ENCODE measurements around the gene CYB5D1.

- TF ChIP-seq, protein P1, sequence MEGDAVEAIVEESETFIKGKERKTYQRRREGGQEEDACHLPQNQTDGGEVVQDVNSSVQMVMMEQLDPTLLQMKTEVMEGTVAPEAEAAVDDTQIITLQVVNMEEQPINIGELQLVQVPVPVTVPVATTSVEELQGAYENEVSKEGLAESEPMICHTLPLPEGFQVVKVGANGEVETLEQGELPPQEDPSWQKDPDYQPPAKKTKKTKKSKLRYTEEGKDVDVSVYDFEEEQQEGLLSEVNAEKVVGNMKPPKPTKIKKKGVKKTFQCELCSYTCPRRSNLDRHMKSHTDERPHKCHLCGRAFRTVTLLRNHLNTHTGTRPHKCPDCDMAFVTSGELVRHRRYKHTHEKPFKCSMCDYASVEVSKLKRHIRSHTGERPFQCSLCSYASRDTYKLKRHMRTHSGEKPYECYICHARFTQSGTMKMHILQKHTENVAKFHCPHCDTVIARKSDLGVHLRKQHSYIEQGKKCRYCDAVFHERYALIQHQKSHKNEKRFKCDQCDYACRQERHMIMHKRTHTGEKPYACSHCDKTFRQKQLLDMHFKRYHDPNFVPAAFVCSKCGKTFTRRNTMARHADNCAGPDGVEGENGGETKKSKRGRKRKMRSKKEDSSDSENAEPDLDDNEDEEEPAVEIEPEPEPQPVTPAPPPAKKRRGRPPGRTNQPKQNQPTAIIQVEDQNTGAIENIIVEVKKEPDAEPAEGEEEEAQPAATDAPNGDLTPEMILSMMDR (conservative IDR thresholded peaks at IDR 0.05): peak; percentile 98
- TF ChIP-seq ZFX (IDR thresholded peaks at IDR 0.05): no peak; the same call in 1 of the 2 replicates
These were observed 6.2 kb upstream of the CYB5D1 start for GRCh38 chr17:7851438-7852261.
